A549 (cell line): ENCODE results near the gene PLCD3. TPM values are rescaled to one million over a fixed set of nuclear protein-coding genes. Genes with fewer than 3 reads are reported as not detected.

Experiments
- ATAC-seq, 2 experiments: fragments of 200-7000 bp in 1 of 2; fragments of >200 bp in 1 of 2; cut with Nextera tagmentation in 1 of 2; cut with Tn5 transposase in 1 of 2; 3 replicates each; pipeline versions ENCODE4 v1.8.0 to v1.9.1; 2018 to 2020; ENCODE audit warnings: mild to moderate bottlenecking in 1 of 2, moderate library complexity in 1 of 2
- CTCF ChIA-PET: fragments of 300-600 bp; sonication (Branson Sonifier 250); formaldehyde crosslinking; extraction: SDS; loops from one replicate; lab custom pipeline; 2021; ENCODE audit warnings: antibody characterized with exemption, inconsistent platforms; lab: Yijun Ruan, JAX
- POLR2A ChIA-PET: fragments of 350-600 bp; formaldehyde crosslinking; extraction: SDS; loops from one replicate; lab custom pipeline; 2021; ENCODE audit warnings: antibody characterized with exemption, inconsistent platforms; lab: Yijun Ruan, JAX
- DNase-seq, 2 experiments: peaks; one replicate each; pipeline versions ENCODE4 v3.0.0 to v3.0.0-alpha.2; 2011 to 2016; ENCODE audit warnings: low read depth in 1 of 2, low spot score in 1 of 2
- FAIRE-seq: peaks from 2 replicates; lab custom pipeline; 2011; peaks lifted over from hg19 to GRCh38; lab: Jason Lieb, UNC
- H3K27ac ChIP-seq, 2 experiments: fragments of >200 bp; sonication (Bioruptor Twin); formaldehyde crosslinking; 3 replicates each; pipeline ENCODE4 v1.5.1; 2016 to 2017
- H3K4me1 ChIP-seq: fragments of >200 bp; sonication (Bioruptor Twin); formaldehyde crosslinking; 3 replicates; pipeline ENCODE4 v1.6.1; 2016
- H3K4me2 ChIP-seq: fragments of >200 bp; sonication (Bioruptor Twin); formaldehyde crosslinking; 3 replicates; pipeline ENCODE4 v1.6.1; 2016
- H3K4me3 ChIP-seq: fragments of >200 bp; sonication (Bioruptor Twin); formaldehyde crosslinking; 3 replicates; pipeline ENCODE4 v1.5.1; 2016
- H3K9me3 ChIP-seq: fragments of >200 bp; sonication (Bioruptor Twin); formaldehyde crosslinking; 3 replicates; pipeline ENCODE4 v1.6.1; 2016
- BHLHE40 ChIP-seq: IDR thresholded peaks from 2 replicates; pipeline ENCODE4 v1.6.1; 2012; ENCODE audit warnings: low read depth, low read length, inconsistent platforms
- CBX8 ChIP-seq: fragments of 200-600 bp; sonication (generic); IDR thresholded peaks from 2 replicates; pipeline ENCODE4 v1.6.1; 2016
- CHD4 ChIP-seq: fragments of 200-600 bp; sonication (generic); IDR thresholded peaks from 2 replicates; pipeline ENCODE4 v1.6.1; 2016; ENCODE audit warnings: antibody characterized with exemption, mild to moderate bottlenecking, borderline replicate concordance
- ESRRA ChIP-seq: fragments of 150-350 bp; IDR thresholded peaks from 2 replicates; pipeline ENCODE4 v1.6.1; 2014; ENCODE audit warnings: mild to moderate bottlenecking, low read length, borderline replicate concordance
- FOSB ChIP-seq: fragments of 250-450 bp; sonication (Bioruptor Pico); IDR thresholded peaks from 2 replicates; pipeline ENCODE4 v1.5.0; 2020; ENCODE audit warnings: mild to moderate bottlenecking, moderate library complexity
- FOSL2 ChIP-seq, 2 experiments: fragments of 450-650 bp in 1 of 2; fragments of >200 bp in 1 of 2; sonication (Bioruptor Twin) in 1 of 2; formaldehyde crosslinking; IDR thresholded peaks; 2 replicates each; pipeline versions ENCODE4 v1.5.0 to v1.6.1; 2016 to 2020; ENCODE audit warnings: mild to moderate bottlenecking in 1 of 2, moderate library complexity in 1 of 2
- KDM1A ChIP-seq: fragments of 200-600 bp; sonication (generic); IDR thresholded peaks from 2 replicates; pipeline ENCODE4 v1.6.1; 2016; ENCODE audit warnings: low read depth, mild to moderate bottlenecking
- KDM5A ChIP-seq: fragments of 200-600 bp; sonication (generic); IDR thresholded peaks from 2 replicates; pipeline ENCODE4 v1.6.1; 2016; ENCODE audit warnings: antibody characterized with exemption, mild to moderate bottlenecking
- MAFK ChIP-seq: fragments of 450-650 bp; IDR thresholded peaks from 2 replicates; pipeline ENCODE4 v1.6.1; 2014; ENCODE audit not compliant: partially characterized antibody
- MYC ChIP-seq: IDR thresholded peaks from 2 replicates; pipeline ENCODE4 v1.6.1; 2012; ENCODE audit warnings: mild to moderate bottlenecking, inconsistent platforms, low read length, improper control_type of control experiment, borderline replicate concordance
- NFE2L2 ChIP-seq: fragments of 150-350 bp; conservative IDR thresholded peaks from 2 replicates; pipeline ENCODE4 v1.6.1; 2014; ENCODE audit warnings: low read length
- NPAS2 ChIP-seq: fragments of 250-450 bp; sonication (Bioruptor Pico); IDR thresholded peaks from 2 replicates; pipeline ENCODE4 v1.8.0; 2022; ENCODE audit warnings: mild to moderate bottlenecking, moderate library complexity, borderline replicate concordance
- PHF8 ChIP-seq: fragments of 200-600 bp; sonication (generic); IDR thresholded peaks from 2 replicates; pipeline ENCODE4 v1.6.1; 2016; ENCODE audit warnings: low read depth, mild to moderate bottlenecking, antibody characterized with exemption, moderate library complexity, borderline replicate concordance
- POLR2A ChIP-seq: IDR thresholded peaks from 2 replicates; pipeline ENCODE4 v1.6.1; 2012; ENCODE audit warnings: mild to moderate bottlenecking, low read length
- RNF2 ChIP-seq: fragments of 200-600 bp; sonication (generic); IDR thresholded peaks from 2 replicates; pipeline ENCODE4 v1.6.1; 2016; ENCODE audit warnings: low read depth, mild to moderate bottlenecking, antibody characterized with exemption, moderate library complexity, borderline replicate concordance
- SREBF2 ChIP-seq: fragments of 450-650 bp; IDR thresholded peaks from 2 replicates; pipeline ENCODE4 v1.6.1; 2014; ENCODE audit warnings: mild to moderate bottlenecking, moderate library complexity
- TP53 ChIP-seq: fragments of 250-450 bp; sonication (Bioruptor Pico); IDR thresholded peaks from 2 replicates; pipeline ENCODE4 v1.5.0; 2021; ENCODE audit warnings: mild to moderate bottlenecking, moderate library complexity
- ZC3H11A ChIP-seq: fragments of 450-650 bp; IDR thresholded peaks from 2 replicates; pipeline ENCODE4 v1.6.1; 2014; ENCODE audit warnings: antibody characterized with exemption, mild to moderate bottlenecking
- ZFP36 ChIP-seq: fragments of 450-650 bp; IDR thresholded peaks from 2 replicates; pipeline ENCODE4 v1.6.1; 2014; ENCODE audit warnings: borderline replicate concordance; ENCODE audit not compliant: partially characterized antibody
- ZNF302 ChIP-seq: fragments of 250-450 bp; sonication (Bioruptor Pico); IDR thresholded peaks from 2 replicates; pipeline ENCODE4 v1.9.0; 2021; ENCODE audit warnings: inconsistent platforms, mild to moderate bottlenecking, moderate library complexity
- ZSCAN20 ChIP-seq: fragments of 250-450 bp; sonication (Bioruptor Pico); IDR thresholded peaks from 2 replicates; pipeline ENCODE4 v1.8.0; 2022; ENCODE audit warnings: mild to moderate bottlenecking, moderate library complexity
- WGBS: methylation state at CpG from one replicate; pipeline ENCODE4 v1.1.6; 2017; ENCODE audit errors: missing lambda C conversion rate; 5-methylcytosine and 5-hydroxymethylcytosine counted together
- polyA plus RNA-seq, 4 experiments: library from polyadenylated mRNA; depleted of rRNA in 3 of 4; stranded (reverse); fragments of >200 nt; fragmentation: RNase III in 1 of 4; extraction: RNeasy Plus Mini Kit Qiagen cat#74134 plus additional on column Dnase treatment in 1 of 4; gene quantifications; 2 replicates in 3 of 4; 3 replicates in 1 of 4; pipeline ENCODE4 v1.2.3, GENCODE V29; 2011 to 2017
- TF ChIP-seq, protein P1 (sequence below): IDR thresholded peaks from 2 replicates; pipeline ENCODE4 v1.6.1; 2012
- TF ChIP-seq, protein P2 (sequence below): IDR thresholded peaks from 2 replicates; pipeline ENCODE4 v1.6.1; 2012; ENCODE audit warnings: low read depth, borderline replicate concordance
- TF ChIP-seq, protein P3 (sequence below): fragments of 150-350 bp; IDR thresholded peaks from 2 replicates; pipeline ENCODE4 v1.6.1; 2014; ENCODE audit warnings: low read depth, mild to moderate bottlenecking, low read length
- TF ChIP-seq, protein P4 (sequence below): fragments of >200 bp; sonication (Bioruptor Twin); formaldehyde crosslinking; IDR thresholded peaks from 3 replicates; pipeline ENCODE4 v1.6.1; 2016

Gene PLCD3
- polyA plus RNA-seq, 2 of the 4 experiments (the other 2 are of a cell fraction), result 56.6 to 105 TPM

DNA sequence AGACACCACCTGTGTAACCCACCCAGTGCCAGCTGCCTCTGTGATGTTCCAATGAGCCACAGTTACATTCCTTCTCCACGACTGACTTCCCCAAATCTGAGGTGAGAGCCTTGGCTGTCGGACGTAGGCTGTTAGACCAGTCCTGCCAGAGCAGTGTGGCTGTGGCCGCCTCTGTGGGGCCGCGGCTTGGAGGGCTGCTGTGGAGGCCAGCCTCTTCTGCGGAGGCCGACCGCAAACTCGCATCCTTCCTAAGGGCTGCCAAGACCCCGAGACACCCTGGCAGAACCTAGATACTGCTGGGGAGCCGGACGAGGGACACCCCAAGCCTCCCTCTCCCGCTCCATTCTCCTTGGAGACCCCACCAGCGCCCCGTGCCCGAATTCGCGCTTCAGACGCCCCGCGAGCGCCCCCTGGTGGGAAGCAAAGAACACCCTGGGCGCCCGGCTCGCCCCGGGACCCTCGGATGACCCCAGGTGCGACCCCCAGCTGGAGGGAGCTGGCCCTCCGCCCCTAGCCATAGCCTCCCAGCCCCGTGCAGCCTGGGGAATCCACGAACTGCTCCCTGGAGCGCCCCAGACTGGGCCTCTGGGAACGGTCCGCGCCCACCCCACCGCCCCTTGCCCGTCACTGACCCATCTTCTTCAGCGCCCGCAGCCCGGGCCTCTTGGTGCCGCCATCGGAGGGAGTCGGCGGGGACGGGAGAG, 547 bp downstream of the PLCD3 start (continued):
- TF ChIP-seq CHD4 (no peak), POLR2A (no peak), ZC3H11A (no peak), MYC (no peak), FOSB (CRISPR knock-in tag) (0 out of 2 replicates have a peak, but pooled peaks have one; percentile 34), KDM1A (no peak), RNF2 (no peak), ZNF302 (CRISPR knock-in tag) (no peak), BHLHE40 (no peak), ESRRA (no peak), TP53 (CRISPR knock-in tag) (no peak), NPAS2 (no peak), PHF8 (0 out of 2 replicates have a peak, but pooled peaks have one; percentile 30), KDM5A (peak; percentile 97), ZSCAN20 (CRISPR knock-in tag) (no peak), ZFP36 (no peak), NFE2L2 (no peak), MAFK (no peak)
- TF ChIP-seq, protein P1, sequence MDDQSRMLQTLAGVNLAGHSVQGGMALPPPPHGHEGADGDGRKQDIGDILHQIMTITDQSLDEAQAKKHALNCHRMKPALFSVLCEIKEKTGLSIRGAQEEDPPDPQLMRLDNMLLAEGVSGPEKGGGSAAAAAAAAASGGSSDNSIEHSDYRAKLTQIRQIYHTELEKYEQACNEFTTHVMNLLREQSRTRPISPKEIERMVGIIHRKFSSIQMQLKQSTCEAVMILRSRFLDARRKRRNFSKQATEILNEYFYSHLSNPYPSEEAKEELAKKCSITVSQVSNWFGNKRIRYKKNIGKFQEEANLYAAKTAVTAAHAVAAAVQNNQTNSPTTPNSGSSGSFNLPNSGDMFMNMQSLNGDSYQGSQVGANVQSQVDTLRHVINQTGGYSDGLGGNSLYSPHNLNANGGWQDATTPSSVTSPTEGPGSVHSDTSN, result no peak
- TF ChIP-seq, protein P2, sequence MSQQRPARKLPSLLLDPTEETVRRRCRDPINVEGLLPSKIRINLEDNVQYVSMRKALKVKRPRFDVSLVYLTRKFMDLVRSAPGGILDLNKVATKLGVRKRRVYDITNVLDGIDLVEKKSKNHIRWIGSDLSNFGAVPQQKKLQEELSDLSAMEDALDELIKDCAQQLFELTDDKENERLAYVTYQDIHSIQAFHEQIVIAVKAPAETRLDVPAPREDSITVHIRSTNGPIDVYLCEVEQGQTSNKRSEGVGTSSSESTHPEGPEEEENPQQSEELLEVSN, result no peak
- TF ChIP-seq, protein P3, sequence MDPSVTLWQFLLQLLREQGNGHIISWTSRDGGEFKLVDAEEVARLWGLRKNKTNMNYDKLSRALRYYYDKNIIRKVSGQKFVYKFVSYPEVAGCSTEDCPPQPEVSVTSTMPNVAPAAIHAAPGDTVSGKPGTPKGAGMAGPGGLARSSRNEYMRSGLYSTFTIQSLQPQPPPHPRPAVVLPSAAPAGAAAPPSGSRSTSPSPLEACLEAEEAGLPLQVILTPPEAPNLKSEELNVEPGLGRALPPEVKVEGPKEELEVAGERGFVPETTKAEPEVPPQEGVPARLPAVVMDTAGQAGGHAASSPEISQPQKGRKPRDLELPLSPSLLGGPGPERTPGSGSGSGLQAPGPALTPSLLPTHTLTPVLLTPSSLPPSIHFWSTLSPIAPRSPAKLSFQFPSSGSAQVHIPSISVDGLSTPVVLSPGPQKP, result no peak
- TF ChIP-seq, protein P4, sequence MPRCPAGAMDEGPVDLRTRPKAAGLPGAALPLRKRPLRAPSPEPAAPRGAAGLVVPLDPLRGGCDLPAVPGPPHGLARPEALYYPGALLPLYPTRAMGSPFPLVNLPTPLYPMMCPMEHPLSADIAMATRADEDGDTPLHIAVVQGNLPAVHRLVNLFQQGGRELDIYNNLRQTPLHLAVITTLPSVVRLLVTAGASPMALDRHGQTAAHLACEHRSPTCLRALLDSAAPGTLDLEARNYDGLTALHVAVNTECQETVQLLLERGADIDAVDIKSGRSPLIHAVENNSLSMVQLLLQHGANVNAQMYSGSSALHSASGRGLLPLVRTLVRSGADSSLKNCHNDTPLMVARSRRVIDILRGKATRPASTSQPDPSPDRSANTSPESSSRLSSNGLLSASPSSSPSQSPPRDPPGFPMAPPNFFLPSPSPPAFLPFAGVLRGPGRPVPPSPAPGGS, result no peak

DNA sequence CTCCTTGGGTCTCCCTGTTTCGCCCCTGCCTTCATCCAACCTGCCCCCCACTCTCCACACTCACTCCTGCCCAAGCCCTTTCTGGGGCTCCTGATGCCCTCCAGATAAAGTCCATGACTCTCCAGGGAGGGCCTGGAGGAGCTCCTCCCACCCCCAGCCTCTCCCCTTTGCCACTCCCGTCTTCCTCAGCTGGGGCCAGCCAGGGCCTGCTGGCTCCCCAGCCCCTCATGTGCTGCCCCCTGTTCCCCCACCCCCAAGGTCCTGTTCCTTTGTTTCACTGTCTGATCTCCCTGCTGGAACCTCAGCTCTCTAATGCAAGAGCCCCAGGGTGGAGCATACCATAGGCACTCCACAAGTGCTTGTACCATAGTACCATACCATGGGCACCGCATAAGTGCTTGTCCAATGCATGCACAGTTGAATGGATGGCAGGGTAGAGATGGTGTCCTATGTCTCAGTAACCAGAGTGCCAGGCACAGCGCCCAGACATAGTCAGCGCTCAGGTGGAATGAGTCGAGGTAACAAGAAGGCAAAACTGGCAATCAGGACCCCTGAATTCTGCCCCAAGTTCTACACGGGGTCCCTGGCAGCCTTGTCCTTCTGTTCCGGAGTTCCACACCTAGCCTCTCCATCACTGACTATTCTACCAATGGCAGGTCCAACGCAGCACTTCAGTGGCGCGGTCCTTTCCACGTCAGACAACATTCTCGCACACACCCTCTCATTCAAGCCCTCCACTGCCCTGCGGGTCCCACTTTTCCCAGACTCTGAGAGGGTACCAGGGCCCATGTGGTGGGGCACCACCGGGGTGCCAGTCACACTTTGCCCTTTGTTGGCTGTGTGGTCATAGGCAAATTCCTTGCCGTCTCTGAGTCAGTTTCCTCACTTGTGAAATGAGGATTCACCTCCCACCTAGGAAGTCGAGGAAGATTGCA, 1.4 kb downstream of the PLCD3 start:
- 65% methylated on average over 17 of the region's 17 CpGs for WGBS
- ChIA-PET POLR2A (interaction anchor here (0.6 to 1.0 kb wide), 2 partner anchors 17 to 19 kb away, joined by 3 to 4 read pairs; partner anchors contain the start of gene HEXIM1), CTCF (interaction anchor here (0.5 to 20.1 kb wide), 24 partner anchors 6 to 359 kb away, joined by 3 to 742 read pairs (median 5); partner anchors contain the start of genes HEXIM1 and HEXIM2)
- H3K4me3 ChIP-seq, result peak overlapping the region; percentile 98
- peaks cover 55% of the 10 kb centered on the region for H3K4me1 ChIP-seq
- ATAC-seq (no peak), FAIRE-seq (no peak), DNase-seq (no peak)
- H3K27ac ChIP-seq, result peak overlapping the region; percentile 95 to 99
- H3K4me2 ChIP-seq, result peak overlapping the region; percentile 90
- TF ChIP-seq CBX8, result no peak
- TF ChIP-seq SREBF2, result no peak
- peak; percentile 34 for TF ChIP-seq ZFP36
- TF ChIP-seq, protein P1, result no peak
- TF ChIP-seq FOSL2 (IDR thresholded peaks at IDR 0.05), result no peak
- 0 out of 2 replicates have a peak, but pooled peaks have one; percentile 4 for TF ChIP-seq FOSL2 (CRISPR knock-in tag; IDR thresholded peaks at IDR 0.05)
- H3K9me3 ChIP-seq, result no peaks in the 10 kb centered on the region
